ENCODE results near the gene GSE1.

The GSE1 gene

DNA sequence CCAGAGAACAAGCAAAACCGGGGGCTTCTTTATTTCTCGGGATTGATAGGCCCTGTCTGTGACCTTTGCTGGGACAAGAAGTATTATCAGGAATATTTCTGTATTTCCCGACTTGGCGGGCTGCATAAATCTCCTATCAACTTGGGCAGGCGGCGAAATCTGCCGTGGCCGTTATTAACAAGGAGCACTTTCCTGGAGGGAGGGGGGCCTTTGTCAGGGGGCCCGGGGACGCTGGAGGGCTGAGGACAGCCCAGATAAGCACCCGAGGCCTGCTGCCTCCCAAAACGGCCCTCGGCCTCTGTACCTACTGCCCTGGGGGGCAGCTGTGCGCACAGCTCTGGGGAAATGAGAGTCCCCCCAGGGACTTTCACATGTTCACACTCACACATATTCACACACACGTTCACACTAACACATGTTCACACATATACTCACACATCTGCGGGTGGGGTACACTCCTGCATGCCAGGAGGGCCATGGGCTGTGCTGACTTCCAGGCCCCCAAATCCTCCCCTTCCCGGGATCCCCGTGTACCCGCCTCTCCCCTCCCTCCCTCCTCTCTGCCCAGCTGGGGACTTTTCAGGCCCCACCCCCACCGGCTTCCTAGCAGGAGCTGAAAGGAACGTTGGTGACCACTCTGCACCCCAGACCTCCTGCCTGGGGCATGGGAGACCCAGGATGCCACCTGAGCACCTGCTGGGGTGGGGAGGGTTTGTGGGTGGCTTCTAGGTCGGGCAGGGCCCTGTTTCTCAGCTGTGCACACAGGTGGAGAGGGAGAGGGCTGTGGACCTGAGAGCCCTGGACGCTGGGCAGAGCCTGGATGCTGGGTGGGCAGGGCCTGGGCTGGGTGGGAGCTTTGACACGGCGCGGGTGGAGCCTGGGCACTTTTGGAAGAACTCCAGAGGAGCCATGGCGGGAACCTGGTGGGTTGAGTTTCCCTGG lies 24.3 kb upstream of the GSE1 start:
- ChIA-PET POLR2A (interaction anchor here (0.6 kb wide), 1 partner anchor 100 kb away, joined by 4 read pairs; no protein-coding TSS in a partner anchor), CTCF (no interaction called here)
- Histone ChIP-seq H3K36me3 (ENCODE audit: control insufficient read depth in 2 of 2, insufficient read depth in 1 of 2, low read length in 2 of 2) (no peaks in the 10 kb centered on the region), H3K4me1 (ENCODE audit: control insufficient read depth, insufficient read depth, low read length) (no peaks in the 10 kb centered on the region), H3K4me3 (ENCODE audit: low read depth, low read length) (no peak overlapping the region), H3K27ac (ENCODE audit: extremely low read depth, low read depth, low read length) (no peak overlapping the region), H3K9me3 (ENCODE audit: control insufficient read depth, insufficient read depth, low read depth, low read length) (no peaks in the 10 kb centered on the region)
- no peak for TF ChIP-seq KLF16 (tag by site-specific recombination; IDR thresholded peaks at IDR 0.05)
- no peak for TF ChIP-seq PATZ1 (tag by site-specific recombination; IDR thresholded peaks at IDR 0.05)
- TF ChIP-seq, protein P1, sequence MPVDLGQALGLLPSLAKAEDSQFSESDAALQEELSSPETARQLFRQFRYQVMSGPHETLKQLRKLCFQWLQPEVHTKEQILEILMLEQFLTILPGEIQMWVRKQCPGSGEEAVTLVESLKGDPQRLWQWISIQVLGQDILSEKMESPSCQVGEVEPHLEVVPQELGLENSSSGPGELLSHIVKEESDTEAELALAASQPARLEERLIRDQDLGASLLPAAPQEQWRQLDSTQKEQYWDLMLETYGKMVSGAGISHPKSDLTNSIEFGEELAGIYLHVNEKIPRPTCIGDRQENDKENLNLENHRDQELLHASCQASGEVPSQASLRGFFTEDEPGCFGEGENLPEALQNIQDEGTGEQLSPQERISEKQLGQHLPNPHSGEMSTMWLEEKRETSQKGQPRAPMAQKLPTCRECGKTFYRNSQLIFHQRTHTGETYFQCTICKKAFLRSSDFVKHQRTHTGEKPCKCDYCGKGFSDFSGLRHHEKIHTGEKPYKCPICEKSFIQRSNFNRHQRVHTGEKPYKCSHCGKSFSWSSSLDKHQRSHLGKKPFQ (tag by site-specific recombination; IDR thresholded peaks at IDR 0.05), result peak; percentile 97
- TF ChIP-seq ZXDB (tag by site-specific recombination; IDR thresholded peaks at IDR 0.05), result no peak
- no peak for TF ChIP-seq ZNF19 (tag by site-specific recombination; IDR thresholded peaks at IDR 0.05; ENCODE audit: low read depth)
- no peak for TF ChIP-seq ZNF513 (tag by site-specific recombination; IDR thresholded peaks at IDR 0.05)
- TF ChIP-seq, protein P2, sequence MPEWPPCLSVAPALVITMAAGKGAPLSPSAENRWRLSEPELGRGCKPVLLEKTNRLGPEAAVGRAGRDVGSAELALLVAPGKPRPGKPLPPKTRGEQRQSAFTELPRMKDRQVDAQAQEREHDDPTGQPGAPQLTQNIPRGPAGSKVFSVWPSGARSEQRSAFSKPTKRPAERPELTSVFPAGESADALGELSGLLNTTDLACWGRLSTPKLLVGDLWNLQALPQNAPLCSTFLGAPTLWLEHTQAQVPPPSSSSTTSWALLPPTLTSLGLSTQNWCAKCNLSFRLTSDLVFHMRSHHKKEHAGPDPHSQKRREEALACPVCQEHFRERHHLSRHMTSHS (tag by site-specific recombination; IDR thresholded peaks at IDR 0.05), result no peak
- TF ChIP-seq ZBTB1 (tag by site-specific recombination; IDR thresholded peaks at IDR 0.05), result no peak

DNA sequence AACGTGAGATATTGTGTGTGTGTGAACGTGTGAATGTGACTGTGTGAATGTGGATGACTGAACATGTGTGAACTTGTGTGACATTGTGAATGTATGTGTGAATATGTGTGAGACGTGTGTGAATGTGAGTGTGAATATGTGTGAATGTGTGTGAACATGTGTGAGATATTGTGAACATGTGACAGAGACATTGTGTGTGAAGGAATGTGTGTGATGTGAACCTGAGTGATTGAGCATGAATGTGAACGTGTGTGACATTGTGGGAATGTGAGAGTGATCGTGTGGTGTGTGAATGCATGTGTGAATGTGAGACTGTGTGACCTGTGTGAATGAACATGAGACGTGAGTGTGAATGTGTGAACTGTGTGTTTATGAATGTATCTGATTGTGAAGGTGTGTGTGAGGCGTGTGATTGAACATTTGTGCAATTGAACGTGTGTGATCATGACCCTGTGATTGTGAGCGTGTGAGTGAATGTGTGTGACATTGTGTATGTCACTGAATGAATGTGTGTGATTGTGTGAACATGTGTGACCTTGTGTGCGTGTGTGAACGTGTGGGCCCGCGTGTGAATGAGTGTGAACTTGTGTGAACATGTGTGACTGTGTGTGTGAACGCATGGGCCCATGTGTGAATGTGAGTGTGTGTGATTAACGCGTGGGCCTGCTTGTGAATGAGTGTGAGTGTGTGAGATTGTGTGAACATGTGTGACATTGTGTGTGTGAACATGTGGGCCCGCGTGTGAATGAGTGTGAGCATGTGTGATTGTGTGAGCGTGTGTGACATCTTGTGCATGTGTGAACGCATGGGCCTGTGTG lies 23.2 kb upstream of the GSE1 start:
- Histone ChIP-seq H3K36me3 (ENCODE audit: control insufficient read depth in 2 of 2, insufficient read depth in 1 of 2, low read length in 2 of 2) (no peaks in the 10 kb centered on the region), H3K9me3 (ENCODE audit: control insufficient read depth, insufficient read depth, low read depth, low read length) (no peaks in the 10 kb centered on the region), H3K27ac (ENCODE audit: extremely low read depth, low read depth, low read length) (no peak overlapping the region), H3K4me3 (ENCODE audit: low read depth, low read length) (no peak overlapping the region), H3K4me1 (ENCODE audit: control insufficient read depth, insufficient read depth, low read length) (no peaks in the 10 kb centered on the region)
- POLR2A ChIA-PET, result no interaction called here
- TF ChIP-seq ZNF114 (tag by site-specific recombination; IDR thresholded peaks at IDR 0.05) (peak; percentile 77; the same call in 1 of the 2 replicates), ZNF335 (tag by site-specific recombination; conservative IDR thresholded peaks at IDR 0.05) (no peak)
- TF ChIP-seq, protein P3, sequence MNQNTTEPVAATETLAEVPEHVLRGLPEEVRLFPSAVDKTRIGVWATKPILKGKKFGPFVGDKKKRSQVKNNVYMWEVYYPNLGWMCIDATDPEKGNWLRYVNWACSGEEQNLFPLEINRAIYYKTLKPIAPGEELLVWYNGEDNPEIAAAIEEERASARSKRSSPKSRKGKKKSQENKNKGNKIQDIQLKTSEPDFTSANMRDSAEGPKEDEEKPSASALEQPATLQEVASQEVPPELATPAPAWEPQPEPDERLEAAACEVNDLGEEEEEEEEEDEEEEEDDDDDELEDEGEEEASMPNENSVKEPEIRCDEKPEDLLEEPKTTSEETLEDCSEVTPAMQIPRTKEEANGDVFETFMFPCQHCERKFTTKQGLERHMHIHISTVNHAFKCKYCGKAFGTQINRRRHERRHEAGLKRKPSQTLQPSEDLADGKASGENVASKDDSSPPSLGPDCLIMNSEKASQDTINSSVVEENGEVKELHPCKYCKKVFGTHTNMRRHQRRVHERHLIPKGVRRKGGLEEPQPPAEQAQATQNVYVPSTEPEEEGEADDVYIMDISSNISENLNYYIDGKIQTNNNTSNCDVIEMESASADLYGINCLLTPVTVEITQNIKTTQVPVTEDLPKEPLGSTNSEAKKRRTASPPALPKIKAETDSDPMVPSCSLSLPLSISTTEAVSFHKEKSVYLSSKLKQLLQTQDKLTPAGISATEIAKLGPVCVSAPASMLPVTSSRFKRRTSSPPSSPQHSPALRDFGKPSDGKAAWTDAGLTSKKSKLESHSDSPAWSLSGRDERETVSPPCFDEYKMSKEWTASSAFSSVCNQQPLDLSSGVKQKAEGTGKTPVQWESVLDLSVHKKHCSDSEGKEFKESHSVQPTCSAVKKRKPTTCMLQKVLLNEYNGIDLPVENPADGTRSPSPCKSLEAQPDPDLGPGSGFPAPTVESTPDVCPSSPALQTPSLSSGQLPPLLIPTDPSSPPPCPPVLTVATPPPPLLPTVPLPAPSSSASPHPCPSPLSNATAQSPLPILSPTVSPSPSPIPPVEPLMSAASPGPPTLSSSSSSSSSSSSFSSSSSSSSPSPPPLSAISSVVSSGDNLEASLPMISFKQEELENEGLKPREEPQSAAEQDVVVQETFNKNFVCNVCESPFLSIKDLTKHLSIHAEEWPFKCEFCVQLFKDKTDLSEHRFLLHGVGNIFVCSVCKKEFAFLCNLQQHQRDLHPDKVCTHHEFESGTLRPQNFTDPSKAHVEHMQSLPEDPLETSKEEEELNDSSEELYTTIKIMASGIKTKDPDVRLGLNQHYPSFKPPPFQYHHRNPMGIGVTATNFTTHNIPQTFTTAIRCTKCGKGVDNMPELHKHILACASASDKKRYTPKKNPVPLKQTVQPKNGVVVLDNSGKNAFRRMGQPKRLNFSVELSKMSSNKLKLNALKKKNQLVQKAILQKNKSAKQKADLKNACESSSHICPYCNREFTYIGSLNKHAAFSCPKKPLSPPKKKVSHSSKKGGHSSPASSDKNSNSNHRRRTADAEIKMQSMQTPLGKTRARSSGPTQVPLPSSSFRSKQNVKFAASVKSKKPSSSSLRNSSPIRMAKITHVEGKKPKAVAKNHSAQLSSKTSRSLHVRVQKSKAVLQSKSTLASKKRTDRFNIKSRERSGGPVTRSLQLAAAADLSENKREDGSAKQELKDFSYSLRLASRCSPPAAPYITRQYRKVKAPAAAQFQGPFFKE (tag by site-specific recombination; IDR thresholded peaks at IDR 0.05; ENCODE audit: borderline replicate concordance), result peak; percentile 23; the same call in 1 of the 2 replicates
- TF ChIP-seq, protein P1 (tag by site-specific recombination; IDR thresholded peaks at IDR 0.05), result peak; percentile 100
- CTCF ChIA-PET, result no interaction called here
